Brain microvascular endothelial cell (primary cell): ENCODE measurements around the gene KCNAB1.
"Not testable (repeated sequence)": the region's sequence is repeated elsewhere in the genome, so short reads cannot be mapped to it uniquely, and the experiment has no call there.

ENCODE experiments used
- DNase-seq: peaks from one replicate; pipeline ENCODE4 v3.0.0-alpha.2; 2020
- H3K27ac ChIP-seq: fragments of 250-450 bp; sonication (Bioruptor Pico); 2 replicates; pipeline ENCODE4 v1.5.1; 2020; ENCODE audit warnings: mild to moderate bottlenecking, moderate library complexity
- H3K27me3 ChIP-seq: fragments of 250-450 bp; sonication (Bioruptor Pico); replicated peaks from 2 replicates; pipeline ENCODE4 v1.5.1; 2020; ENCODE audit warnings: mild to moderate bottlenecking
- H3K36me3 ChIP-seq: fragments of 250-450 bp; sonication (Bioruptor Pico); replicated peaks from 2 replicates; pipeline ENCODE4 v1.5.1; 2020; ENCODE audit warnings: mild to moderate bottlenecking
- H3K4me3 ChIP-seq: 2 replicates; pipeline ENCODE4 v1.5.1; 2011; ENCODE audit warnings: low read depth, mild to moderate bottlenecking, control low read depth, low read length, moderate library complexity
- in situ Hi-C: cut with HindIII; loops from 2 replicates; pipeline ENCODE4 v1.10.0; 2017; ENCODE audit warnings: low sequenced_read_pairs, low pct_ligation_motif_present
- TF ChIP-seq, protein P1 (sequence below): IDR thresholded peaks from 2 replicates; pipeline ENCODE4 v1.5.1; 2011; ENCODE audit warnings: low read depth, mild to moderate bottlenecking, moderate library complexity, low read length, control low read depth, inconsistent platforms; ENCODE audit errors: missing control alignments

The KCNAB1 gene

DNA sequence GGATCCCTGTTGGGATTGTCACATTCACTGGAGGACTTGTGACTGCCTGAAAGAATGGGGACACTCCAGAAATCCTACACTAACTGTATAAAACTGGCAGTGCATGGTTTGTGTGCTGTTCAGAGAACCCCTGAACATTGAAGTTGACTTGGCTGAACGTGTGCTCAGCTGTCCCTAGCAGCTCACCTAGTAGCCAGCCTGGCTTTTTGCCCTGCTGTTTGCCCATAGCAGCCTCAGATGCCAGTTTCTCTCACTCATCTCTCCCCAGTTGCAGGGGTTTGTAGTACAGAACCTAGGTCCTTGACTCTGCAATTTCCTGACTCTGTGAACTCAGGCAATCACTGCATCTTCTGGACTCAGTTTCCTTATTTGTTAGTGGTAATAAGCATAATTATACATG lies 63.0 kb downstream of the KCNAB1 start:
- H3K36me3 ChIP-seq = no peaks in the 10 kb centered on the region
- no peaks in the 10 kb centered on the region for H3K27me3 ChIP-seq
- no peak overlapping the region for H3K27ac ChIP-seq
- no peak for DNase-seq
- in situ Hi-C loops = no loop called here
- TF ChIP-seq, protein P1, sequence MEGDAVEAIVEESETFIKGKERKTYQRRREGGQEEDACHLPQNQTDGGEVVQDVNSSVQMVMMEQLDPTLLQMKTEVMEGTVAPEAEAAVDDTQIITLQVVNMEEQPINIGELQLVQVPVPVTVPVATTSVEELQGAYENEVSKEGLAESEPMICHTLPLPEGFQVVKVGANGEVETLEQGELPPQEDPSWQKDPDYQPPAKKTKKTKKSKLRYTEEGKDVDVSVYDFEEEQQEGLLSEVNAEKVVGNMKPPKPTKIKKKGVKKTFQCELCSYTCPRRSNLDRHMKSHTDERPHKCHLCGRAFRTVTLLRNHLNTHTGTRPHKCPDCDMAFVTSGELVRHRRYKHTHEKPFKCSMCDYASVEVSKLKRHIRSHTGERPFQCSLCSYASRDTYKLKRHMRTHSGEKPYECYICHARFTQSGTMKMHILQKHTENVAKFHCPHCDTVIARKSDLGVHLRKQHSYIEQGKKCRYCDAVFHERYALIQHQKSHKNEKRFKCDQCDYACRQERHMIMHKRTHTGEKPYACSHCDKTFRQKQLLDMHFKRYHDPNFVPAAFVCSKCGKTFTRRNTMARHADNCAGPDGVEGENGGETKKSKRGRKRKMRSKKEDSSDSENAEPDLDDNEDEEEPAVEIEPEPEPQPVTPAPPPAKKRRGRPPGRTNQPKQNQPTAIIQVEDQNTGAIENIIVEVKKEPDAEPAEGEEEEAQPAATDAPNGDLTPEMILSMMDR = no peak
- H3K4me3 ChIP-seq = no peak overlapping the region

DNA sequence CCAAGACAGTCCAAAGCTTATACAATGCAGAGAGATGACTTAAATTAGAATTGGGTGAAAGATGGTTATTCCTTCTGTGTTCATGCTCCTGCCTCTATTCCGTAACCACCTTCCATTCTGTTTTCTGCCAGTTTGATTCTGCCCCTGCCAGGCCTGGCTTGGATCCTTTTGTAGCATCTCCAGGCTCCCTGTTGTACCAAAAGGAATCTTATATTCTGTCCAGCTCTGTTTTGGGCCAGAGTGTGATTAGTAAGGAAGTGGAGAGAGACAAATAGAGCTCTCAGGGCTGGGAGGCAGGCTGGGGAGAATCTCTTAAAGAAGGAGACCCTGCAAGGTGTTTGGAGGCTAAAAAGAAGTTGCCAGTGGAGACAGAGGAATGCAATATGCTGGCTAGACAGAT lies 63.8 kb downstream of the KCNAB1 start:
- Histone ChIP-seq H3K36me3 (no peaks in the 10 kb centered on the region), H3K4me3 (no peak overlapping the region), H3K27me3 (no peaks in the 10 kb centered on the region), H3K27ac (no peak overlapping the region)
- DNase-seq = no peak
- in situ Hi-C loops = no loop called here
- TF ChIP-seq, protein P1 = no peak

DNA sequence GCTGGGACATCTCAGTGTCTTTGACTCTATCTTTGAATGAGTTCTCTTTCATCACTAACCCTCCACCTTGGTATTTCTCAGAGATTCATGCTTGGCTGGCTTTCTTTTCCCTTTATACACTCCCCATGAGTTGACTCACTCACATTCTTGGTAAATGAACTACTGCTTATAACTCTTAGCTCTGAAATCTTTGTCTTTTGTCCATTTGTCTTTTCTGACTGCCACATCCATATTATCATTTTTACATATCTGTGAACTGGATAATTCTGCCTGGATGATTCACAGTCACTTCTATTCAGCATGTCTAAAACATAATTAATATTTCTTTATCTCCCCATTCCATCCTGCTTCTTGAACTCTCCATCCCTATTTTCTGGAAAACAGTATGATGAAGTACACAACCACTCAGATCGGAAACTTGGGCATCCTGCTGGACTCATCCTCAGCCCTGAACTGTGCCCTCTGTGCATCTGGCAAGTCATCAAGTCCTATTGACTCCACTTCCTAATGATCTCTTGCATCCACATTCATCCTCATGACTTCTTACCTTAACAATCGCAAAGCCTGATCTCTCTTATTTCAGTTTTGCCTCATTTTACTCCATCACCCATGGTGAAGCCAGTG lies 66.9 kb downstream of the KCNAB1 start:
- peak; percentile 21 for DNase-seq
- no peak overlapping the region for H3K27ac ChIP-seq
- no peaks in the 10 kb centered on the region for H3K27me3 ChIP-seq
- TF ChIP-seq, protein P1 = no peak
- no peaks in the 10 kb centered on the region for H3K36me3 ChIP-seq
- in situ Hi-C loops = no loop called here
- H3K4me3 ChIP-seq = no peak overlapping the region

DNA sequence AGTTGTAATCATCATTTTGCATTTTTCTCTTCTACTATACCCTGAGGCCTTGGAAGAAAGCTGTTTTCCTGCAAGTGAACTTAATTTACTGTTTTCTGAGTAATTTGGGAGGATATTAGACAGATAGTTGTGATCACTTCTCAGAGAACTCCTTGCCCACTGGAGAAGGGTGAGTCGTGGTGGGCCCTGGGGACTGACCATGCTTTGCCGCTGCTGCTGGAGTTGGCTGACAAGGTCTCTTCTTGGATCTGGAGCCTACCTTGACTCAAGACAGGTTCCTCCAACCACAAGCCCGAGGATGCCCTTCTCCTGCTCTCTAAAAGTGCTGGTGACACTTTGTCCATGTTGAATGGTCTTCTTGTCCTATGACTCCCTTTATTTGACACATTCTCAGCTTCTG lies 68.4 kb downstream of the KCNAB1 start:
- Histone ChIP-seq H3K36me3 (no peaks in the 10 kb centered on the region), H3K27ac (no peak overlapping the region), H3K4me3 (no peak overlapping the region), H3K27me3 (no peaks in the 10 kb centered on the region)
- TF ChIP-seq, protein P1 = no peak
- DNase-seq = no peak
- in situ Hi-C loops = no loop called here

DNA sequence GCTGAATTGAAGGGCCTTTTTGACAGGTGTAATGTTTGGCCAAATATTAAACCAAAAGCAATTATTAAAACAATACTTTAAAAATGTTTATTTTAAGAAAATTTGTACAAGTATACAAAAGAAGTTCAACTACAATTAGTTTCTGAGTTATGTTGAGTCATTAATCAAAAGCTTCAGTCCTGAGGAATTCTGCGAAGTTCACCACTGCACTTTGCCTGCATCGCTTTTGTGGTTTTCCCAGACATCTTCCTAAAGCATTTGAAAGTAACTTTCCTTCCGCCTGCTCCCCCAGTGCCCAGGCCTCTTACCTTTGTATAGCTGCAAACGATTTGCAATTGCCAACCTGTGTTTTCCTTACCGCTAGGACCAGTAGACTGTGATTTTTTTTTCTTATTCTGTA lies 69.5 kb downstream of the KCNAB1 start:
- DNase-seq = no peak
- Histone ChIP-seq H3K27me3 (no peaks in the 10 kb centered on the region), H3K4me3 (no peak overlapping the region), H3K27ac (no peak overlapping the region), H3K36me3 (no peaks in the 10 kb centered on the region)
- in situ Hi-C loops = no loop called here
- TF ChIP-seq, protein P1 = no peak

DNA sequence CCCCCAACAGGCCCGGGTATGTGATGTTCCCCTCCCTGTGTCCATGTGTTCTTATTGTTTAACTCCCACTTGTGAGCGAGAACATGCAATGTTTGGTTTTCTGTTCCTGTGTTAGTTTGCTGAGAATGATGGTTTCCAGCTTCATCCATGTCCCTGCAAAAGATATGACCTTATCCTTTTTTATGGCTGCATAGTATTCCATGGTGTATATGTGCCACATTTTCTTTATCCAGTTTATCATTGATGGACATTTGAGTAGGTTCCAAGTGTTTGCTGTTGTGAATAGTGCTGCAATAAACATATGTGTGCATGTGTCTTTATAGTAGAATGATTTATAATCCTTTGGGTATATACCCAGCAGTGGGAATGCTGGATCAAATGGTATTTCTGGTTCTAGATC lies 74.6 kb downstream of the KCNAB1 start:
- H3K27me3 ChIP-seq, DNase-seq, H3K36me3 ChIP-seq, in situ Hi-C loops, H3K4me3 ChIP-seq, H3K27ac ChIP-seq: not testable (repeated sequence)

DNA sequence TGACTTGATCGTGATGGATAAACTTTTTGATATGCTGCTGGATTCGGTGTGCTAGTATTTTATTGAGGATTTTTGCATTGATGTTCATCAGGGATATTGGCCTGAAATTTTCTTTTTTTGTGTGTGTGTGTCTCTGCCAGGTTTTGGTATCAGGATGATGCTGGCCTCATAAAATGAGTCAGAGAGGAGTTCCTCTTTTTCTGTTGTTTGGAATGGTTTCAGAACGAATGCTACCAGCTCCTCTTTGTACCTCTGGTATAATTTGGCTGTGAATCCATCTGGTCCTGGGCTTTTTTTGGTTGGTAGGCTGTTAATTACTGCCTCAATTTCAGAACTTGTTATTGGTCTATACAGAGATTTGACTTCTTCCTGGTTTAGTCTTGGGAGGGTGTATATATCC lies 76.8 kb downstream of the KCNAB1 start:
- DNase-seq, H3K27ac ChIP-seq, H3K4me3 ChIP-seq, H3K36me3 ChIP-seq, H3K27me3 ChIP-seq, in situ Hi-C loops: not testable (repeated sequence)
